ENCODE measurements around the gene GAS2L1. TPM values are rescaled to one million over a fixed set of nuclear protein-coding genes. Genes with fewer than 3 reads are reported as not detected.
A peak's percentile ranks its signal among the peaks of the same experiment; 100 is the strongest.

Gene GAS2L1
- total RNA-seq (ENCODE audit: low replicate concordance), result 5.0 and 15.0 TPM in 2 replicates

GRCh38 chr22:29306175-29306834, at the start of gene GAS2L1:
GAS2L1 (plus strand) TSS chr22:29306650; CDS start chr22:29308106, 1,456 bp downstream.
- peak; percentile 78 for TF ChIP-seq CTCF (IDR thresholded peaks at IDR 0.05; ENCODE audit: insufficient read depth, low read length)
- H3K4me3 ChIP-seq (ENCODE audit: low read depth, low read length), result peak within 1 kb of the TSS; percentile 83
- DNase-seq (ENCODE audit: low read depth), result peak; percentile 76

GRCh38 chr22:29257751-29258181, 48.7 kb upstream of the GAS2L1 start:
- TF ChIP-seq CTCF (IDR thresholded peaks at IDR 0.05; ENCODE audit: insufficient read depth, low read length), result no peak
- no peak overlapping the region for H3K4me3 ChIP-seq (ENCODE audit: low read depth, low read length)
- DNase-seq (ENCODE audit: low read depth), result no peak

- no peak overlapping the region for H3K4me3 ChIP-seq (ENCODE audit: low read depth, low read length)
- no peak for TF ChIP-seq CTCF (IDR thresholded peaks at IDR 0.05; ENCODE audit: insufficient read depth, low read length)
- no peak for DNase-seq (ENCODE audit: low read depth)
Measured at GRCh38 chr22:29258407-29259252, 47.8 kb upstream of the GAS2L1 start.

- DNase-seq (ENCODE audit: low read depth), result no peak
Measured at GRCh38 chr22:29259253-29259899, 47.1 kb upstream of the GAS2L1 start.

GRCh38 chr22:29260031-29260560, 46.4 kb upstream of the GAS2L1 start:
- TF ChIP-seq CTCF (IDR thresholded peaks at IDR 0.05; ENCODE audit: insufficient read depth, low read length), result no peak
- no peak overlapping the region for H3K4me3 ChIP-seq (ENCODE audit: low read depth, low read length)
- no peak for DNase-seq (ENCODE audit: low read depth)

More at GRCh38 chr22:29259253-29259899, 47.1 kb upstream of the GAS2L1 start:
- no peak overlapping the region for H3K4me3 ChIP-seq (ENCODE audit: low read depth, low read length)
- no peak for TF ChIP-seq CTCF (IDR thresholded peaks at IDR 0.05; ENCODE audit: insufficient read depth, low read length)

GRCh38 chr22:29260601-29261315, 45.7 kb upstream of the GAS2L1 start:
- peak; percentile 9 for DNase-seq (ENCODE audit: low read depth)

More at GRCh38 chr22:29260601-29261315, 45.7 kb upstream of the GAS2L1 start:
- H3K4me3 ChIP-seq (ENCODE audit: low read depth, low read length), result no peak overlapping the region
- TF ChIP-seq CTCF (IDR thresholded peaks at IDR 0.05; ENCODE audit: insufficient read depth, low read length), result no peak
